ENCODE measurements around the gene PKNOX2. TPM values are rescaled to one million over a fixed set of nuclear protein-coding genes. Genes with fewer than 3 reads are reported as not detected.

PKNOX2 gene
- total and polyA plus RNA-seq, 2 of the 8 experiments (the other 6 are each of a cell fraction or from before 2014, with no cell fraction given): 2.0 TPM

DNA sequence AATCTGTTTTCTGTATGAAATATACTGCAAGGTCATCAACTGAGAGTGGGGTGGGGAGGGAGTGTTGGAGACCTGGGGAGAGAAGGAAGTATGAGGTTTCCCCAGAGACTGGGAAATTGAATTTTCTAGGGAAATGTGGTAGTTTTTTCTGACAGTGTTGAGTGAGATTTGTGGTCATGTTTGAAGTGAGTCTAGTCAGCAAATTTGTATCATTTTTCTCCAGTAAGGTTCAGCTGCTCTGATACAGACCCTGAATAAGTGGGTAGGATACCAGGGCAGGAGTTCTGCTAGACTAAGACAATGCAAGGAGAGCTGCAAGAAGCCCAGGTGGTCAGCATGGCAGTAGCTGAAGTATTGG, 112.0 kb downstream of the PKNOX2 start:
- no peaks in the 10 kb centered on the region for H3K23me2 ChIP-seq (ENCODE audit: low read depth, low read length)
- no peak overlapping the region for H2BK12ac ChIP-seq (ENCODE audit: low read depth, low read length)
- no peak overlapping the region for H2BK20ac ChIP-seq (ENCODE audit: low read length)
- H2BK15ac ChIP-seq (ENCODE audit: low read length): no peak overlapping the region
- no peaks in the 10 kb centered on the region for H4K20me1 ChIP-seq (replicated peaks in 1 of 2; ENCODE audit: control insufficient read depth in 1 of 2, insufficient read depth in 2 of 2, low read length in 2 of 2)
- no peak overlapping the region for H3K27ac ChIP-seq (ENCODE audit: low read depth, low read length)
- H3K79me2 ChIP-seq (ENCODE audit: control insufficient read depth in 1 of 2, insufficient read depth in 2 of 2, low read length in 2 of 2): no peaks in the 10 kb centered on the region
- H2AFZ ChIP-seq (ENCODE audit: low read length): no peak overlapping the region
- H4K5ac ChIP-seq (ENCODE audit: insufficient read length, low read depth, low read length): no peak overlapping the region
- no peak overlapping the region for H3K4me3 ChIP-seq (ENCODE audit: extremely low read depth in 1 of 4, insufficient read depth in 2 of 4, low read depth in 3 of 4, low read length in 4 of 4)
- no peak for DNase-seq (ENCODE audit: low read depth in 1 of 2, low spot score in 2 of 2)
- H3K56ac ChIP-seq (replicated peaks; ENCODE audit: insufficient read length, low read depth, low read length): no peak overlapping the region
- H3K18ac ChIP-seq (ENCODE audit: extremely low read depth, low read length): no peak overlapping the region
- H3K9ac ChIP-seq (replicated peaks in 1 of 4; ENCODE audit: extremely low read depth in 1 of 4, low read depth in 3 of 4, low read length in 3 of 4): no peak overlapping the region
- H3K14ac ChIP-seq (ENCODE audit: insufficient read length): no peak overlapping the region
- ChIA-PET CTCF (ENCODE audit: partially characterized antibody) (interaction anchor here (1.1 to 11.3 kb wide), 5 partner anchors 11 to 135 kb away, joined by 4 to 81 read pairs (median 6); no protein-coding TSS in a partner anchor), POLR2A (ENCODE audit: partially characterized antibody) (no interaction called here)
- no peak for TF ChIP-seq KDM4A (IDR thresholded peaks at IDR 0.05; ENCODE audit: low read depth, low read length, severe bottlenecking)
- no peak for TF ChIP-seq EP300 (IDR thresholded peaks at IDR 0.05; ENCODE audit: borderline replicate concordance in 1 of 2, low read depth in 2 of 2, low read length in 2 of 2)
- no peak overlapping the region for H3K4me2 ChIP-seq (ENCODE audit: insufficient read depth in 1 of 2, low read depth in 2 of 2, low read length in 2 of 2)
- no peaks in the 10 kb centered on the region for H3K9me3 ChIP-seq (ENCODE audit: insufficient read depth in 2 of 2, low read depth in 1 of 2, low read length in 1 of 2)
- no peak overlapping the region for H4K8ac ChIP-seq (ENCODE audit: extremely low read depth, insufficient read depth, low read length)
- H2BK5ac ChIP-seq (ENCODE audit: low read depth, low read length): no peak overlapping the region
- peaks cover 1 to 5% (median 4%) of the 10 kb centered on the region in 4 experiments; a peak in 6 of 7 replicates for H3K4me1 ChIP-seq (replicated peaks in 1 of 4; ENCODE audit: control insufficient read depth in 3 of 4, insufficient read depth in 4 of 4, low read length in 3 of 4)
- no peaks in the 10 kb centered on the region for H3K79me1 ChIP-seq (ENCODE audit: low read depth, low read length)
- no peak for FAIRE-seq
- no peak overlapping the region for H3K23ac ChIP-seq (ENCODE audit: insufficient read length)
- H2BK120ac ChIP-seq (replicated peaks; ENCODE audit: low read depth, low read length): no peak overlapping the region
- H3K27me3 ChIP-seq (replicated peaks in 1 of 4; ENCODE audit: control insufficient read depth in 3 of 4, extremely low read depth in 1 of 4, insufficient read depth in 3 of 4, low read length in 3 of 4): no peaks in the 10 kb centered on the region
- H3K36me3 ChIP-seq (ENCODE audit: control insufficient read depth in 2 of 4, insufficient read depth in 4 of 4, low read length in 3 of 4): no peaks in the 10 kb centered on the region
- no peak overlapping the region for H2AK5ac ChIP-seq (ENCODE audit: low read depth, low read length)
- no peak overlapping the region for H4K91ac ChIP-seq (replicated peaks; ENCODE audit: insufficient read length, low read length)
- no peak overlapping the region for H3K4ac ChIP-seq (replicated peaks; ENCODE audit: insufficient read length, low read depth, low read length)

Data from H1 (cell line).